Stimulated activated naive B cell treated with anti-CD40 and anti-IgM and Interleukin-4, amounts not matched to agents 10 μg/mL and 1 μg/mL and 100 μg/mL, for 72 hours (primary cell): ENCODE results near the gene GOLGA5.
"Not testable (repeated sequence)": the region's sequence is repeated elsewhere in the genome, so short reads cannot be mapped to it uniquely, and the experiment has no call there.

Experiments
- ATAC-seq, 2 donors: fragments of 150-1000 bp; cut with Tn5 transposase; replicated peaks; 2 replicates each; pipeline ENCODE4 v1.10.0; 2021; ENCODE audit warnings: moderate library complexity in 1 of 2
- DNase-seq: peaks from one replicate; pipeline ENCODE4 v3.0.0; 2021
- H3K27ac Mint-ChIP-seq: one replicate; pipeline ENCODE4 v1.8.0; 2022; ENCODE audit warnings: mild to moderate bottlenecking, mixed read lengths
- H3K27me3 Mint-ChIP-seq, 2 donors: one replicate each; pipeline ENCODE4 v1.8.0; 2022; ENCODE audit warnings: mixed read lengths in 2 of 2
- H3K36me3 Mint-ChIP-seq, 2 donors: one replicate each; pipeline ENCODE4 v1.8.0; 2022; ENCODE audit warnings: mixed read lengths in 2 of 2, mild to moderate bottlenecking in 1 of 2
- H3K4me1 Mint-ChIP-seq, 2 donors: one replicate each; pipeline ENCODE4 v1.8.0; 2022; ENCODE audit warnings: mixed read lengths in 2 of 2, mild to moderate bottlenecking in 1 of 2
- H3K4me3 Mint-ChIP-seq, 2 donors: one replicate each; pipeline ENCODE4 v1.8.0; 2022; ENCODE audit warnings: mild to moderate bottlenecking in 2 of 2, mixed read lengths in 2 of 2, moderate library complexity in 1 of 2
- H3K9me3 Mint-ChIP-seq, 2 donors: one replicate each; pipeline ENCODE4 v1.8.0; 2022; ENCODE audit warnings: mixed read lengths in 2 of 2, mild to moderate bottlenecking in 1 of 2

GOLGA5 gene

GRCh38 chr14:92820536-92820840 is 26.4 kb downstream of the GOLGA5 start:
- peaks cover 40 to 55% of the 10 kb centered on the region in 2 donors for H3K36me3 Mint-ChIP-seq

GRCh38 chr14:92830902-92831301 is 36.8 kb downstream of the GOLGA5 start:
- DNase-seq: no peak
- H3K4me1 Mint-ChIP-seq: no peaks in the 10 kb centered on the region
- peaks cover 25 to 48% of the 10 kb centered on the region in 2 donors for H3K36me3 Mint-ChIP-seq
- H3K27ac Mint-ChIP-seq: no peak overlapping the region
- H3K4me3 Mint-ChIP-seq: no peak overlapping the region
- H3K27me3 Mint-ChIP-seq: no peaks in the 10 kb centered on the region
- no peaks in the 10 kb centered on the region for H3K9me3 Mint-ChIP-seq
- no peak for ATAC-seq

More at GRCh38 chr14:92820536-92820840, 26.4 kb downstream of the GOLGA5 start:
- H3K4me1 Mint-ChIP-seq, H3K4me3 Mint-ChIP-seq, H3K9me3 Mint-ChIP-seq, ATAC-seq, H3K27ac Mint-ChIP-seq, DNase-seq, H3K27me3 Mint-ChIP-seq: not testable (repeated sequence)

GRCh38 chr14:92832137-92832700 is 38.1 kb downstream of the GOLGA5 start:
- DNase-seq (no peak), ATAC-seq (no peak)
- Mint-ChIP-seq H3K27me3 (no peaks in the 10 kb centered on the region), H3K27ac (no peak overlapping the region), H3K4me3 (no peak overlapping the region), H3K9me3 (no peaks in the 10 kb centered on the region), H3K4me1 (no peaks in the 10 kb centered on the region), H3K36me3 (peaks cover 28 to 48% of the 10 kb centered on the region in 2 donors)

- Mint-ChIP-seq H3K27me3 (no peaks in the 10 kb centered on the region), H3K36me3 (peaks cover 42 to 48% of the 10 kb centered on the region in 2 donors), H3K4me3 (no peak overlapping the region), H3K27ac (no peak overlapping the region), H3K4me1 (peaks cover 28 to 59% of the 10 kb centered on the region in 2 donors), H3K9me3 (peaks cover 5 to 7% of the 10 kb centered on the region in 2 donors)
- DNase-seq (no peak), ATAC-seq (no peak)
These were observed 47.8 kb downstream of the GOLGA5 start for GRCh38 chr14:92841930-92842329.

- peaks cover 38 to 68% of the 10 kb centered on the region in 2 donors for H3K4me1 Mint-ChIP-seq
- H3K36me3 Mint-ChIP-seq: peaks cover 30 to 32% of the 10 kb centered on the region in 2 donors
- H3K4me3 Mint-ChIP-seq: peak overlapping the region; percentile 70 to 81
- DNase-seq (peak; percentile 80), ATAC-seq (peak; percentile 83)
- H3K27ac Mint-ChIP-seq: peak overlapping the region; percentile 99
- H3K9me3 Mint-ChIP-seq: peaks cover 5 to 7% of the 10 kb centered on the region in 2 donors
- no peaks in the 10 kb centered on the region for H3K27me3 Mint-ChIP-seq
These were observed 50.1 kb downstream of the GOLGA5 start for GRCh38 chr14:92844204-92844603.

GRCh38 chr14:92846162-92846897 is 52.2 kb downstream of the GOLGA5 start:
- H3K4me3 Mint-ChIP-seq: peak overlapping the region; percentile 57 to 64
- DNase-seq (peak; percentile 73), ATAC-seq (peak; percentile 85 to 87)
- H3K27me3 Mint-ChIP-seq: no peaks in the 10 kb centered on the region
- H3K36me3 Mint-ChIP-seq: peaks cover 19 to 22% of the 10 kb centered on the region in 2 donors
- peaks cover 5 to 7% of the 10 kb centered on the region in 2 donors for H3K9me3 Mint-ChIP-seq
- peak overlapping the region; percentile 96 for H3K27ac Mint-ChIP-seq
- peaks cover 36 to 69% of the 10 kb centered on the region in 2 donors for H3K4me1 Mint-ChIP-seq

- Mint-ChIP-seq H3K27ac (peak overlapping the region; percentile 96), H3K4me1 (peaks cover 33 to 64% of the 10 kb centered on the region in 2 donors)
- no peak for ATAC-seq
These were observed 53.2 kb downstream of the GOLGA5 start for GRCh38 chr14:92847278-92847677.

GRCh38 chr14:92847749-92848148 is 53.6 kb downstream of the GOLGA5 start:
- peaks cover 14 to 17% of the 10 kb centered on the region in 2 donors for H3K36me3 Mint-ChIP-seq
- peaks cover 33 to 60% of the 10 kb centered on the region in 2 donors for H3K4me1 Mint-ChIP-seq
- H3K27ac Mint-ChIP-seq: no peak overlapping the region

More at GRCh38 chr14:92847278-92847677, 53.2 kb downstream of the GOLGA5 start:
- H3K27me3 Mint-ChIP-seq: peaks cover 0 to 5% of the 10 kb centered on the region in 2 donors
- DNase-seq: no peak
- peaks cover 14 to 17% of the 10 kb centered on the region in 2 donors for H3K36me3 Mint-ChIP-seq
- H3K4me3 Mint-ChIP-seq: peak overlapping the region in 1 of 2 donors; percentile 49
- H3K9me3 Mint-ChIP-seq: peaks cover 5 to 7% of the 10 kb centered on the region in 2 donors

GRCh38 chr14:92848887-92849286 is 54.8 kb downstream of the GOLGA5 start:
- no peak overlapping the region for H3K4me3 Mint-ChIP-seq
- no peak for ATAC-seq

More at GRCh38 chr14:92847749-92848148, 53.6 kb downstream of the GOLGA5 start:
- H3K27me3 Mint-ChIP-seq: peaks cover 0 to 8% of the 10 kb centered on the region in 2 donors
- no peak for ATAC-seq
- H3K9me3 Mint-ChIP-seq: peaks cover 5 to 7% of the 10 kb centered on the region in 2 donors
- DNase-seq: no peak
- H3K4me3 Mint-ChIP-seq: no peak overlapping the region

GRCh38 chr14:92850492-92850891 is 56.4 kb downstream of the GOLGA5 start:
- H3K4me1 Mint-ChIP-seq: peaks cover 18 to 33% of the 10 kb centered on the region in 2 donors
- ATAC-seq (no peak), DNase-seq (no peak)
- peaks cover 11 to 21% of the 10 kb centered on the region in 2 donors for H3K27me3 Mint-ChIP-seq
- no peak overlapping the region for H3K27ac Mint-ChIP-seq
- peaks cover 7 to 8% of the 10 kb centered on the region in 2 donors for H3K9me3 Mint-ChIP-seq
- no peak overlapping the region for H3K4me3 Mint-ChIP-seq
- peaks cover 14 to 15% of the 10 kb centered on the region in 2 donors for H3K36me3 Mint-ChIP-seq

More at GRCh38 chr14:92848887-92849286, 54.8 kb downstream of the GOLGA5 start:
- peaks cover 7 to 15% of the 10 kb centered on the region in 2 donors for H3K27me3 Mint-ChIP-seq
- H3K9me3 Mint-ChIP-seq: peaks cover 5 to 7% of the 10 kb centered on the region in 2 donors
- H3K4me1 Mint-ChIP-seq: peaks cover 26 to 49% of the 10 kb centered on the region in 2 donors
- DNase-seq: no peak
- H3K27ac Mint-ChIP-seq: no peak overlapping the region
- H3K36me3 Mint-ChIP-seq: peaks cover 12 to 15% of the 10 kb centered on the region in 2 donors

GRCh38 chr14:92853136-92853535 is 59.0 kb downstream of the GOLGA5 start:
- not testable (repeated sequence) for H3K9me3 Mint-ChIP-seq, H3K4me3 Mint-ChIP-seq, H3K36me3 Mint-ChIP-seq, ATAC-seq, H3K4me1 Mint-ChIP-seq, DNase-seq, H3K27ac Mint-ChIP-seq
- H3K27me3 Mint-ChIP-seq: peaks cover 11 to 26% of the 10 kb centered on the region in 2 donors

- H3K36me3 Mint-ChIP-seq: no peaks in the 10 kb centered on the region
- peaks cover 8 to 20% of the 10 kb centered on the region in 2 donors for H3K27me3 Mint-ChIP-seq
- H3K4me3 Mint-ChIP-seq: no peak overlapping the region
- peaks cover 3 to 16% of the 10 kb centered on the region in 2 donors for H3K4me1 Mint-ChIP-seq
- ATAC-seq (no peak), DNase-seq (no peak)
- no peak overlapping the region for H3K27ac Mint-ChIP-seq
- peaks cover 0 to 1% of the 10 kb centered on the region in 2 donors for H3K9me3 Mint-ChIP-seq
These were observed 66.1 kb downstream of the GOLGA5 start for GRCh38 chr14:92860049-92860840.

GRCh38 chr14:92861856-92862745 is 68.0 kb downstream of the GOLGA5 start:
- Mint-ChIP-seq H3K4me1 (peaks cover 3 to 16% of the 10 kb centered on the region in 2 donors), H3K27me3 (peaks cover 13 to 18% of the 10 kb centered on the region in 2 donors), H3K4me3 (no peak overlapping the region), H3K9me3 (peaks cover 2 to 5% of the 10 kb centered on the region in 2 donors), H3K36me3 (peaks cover 0 to 1% of the 10 kb centered on the region in 2 donors), H3K27ac (peak overlapping the region; percentile 62)
- no peak for DNase-seq
- ATAC-seq: no peak
